GM18873 (cell line): Measurements from ENCODE around the gene ANP32A.
"Not testable (repeated sequence)": the region's sequence is repeated elsewhere in the genome, so short reads cannot be mapped to it uniquely, and the experiment has no call there.

ENCODE experiments used
- ATAC-seq: cut with Tn5 transposase; IDR thresholded peaks from one replicate; pipeline ENCODE4 v1.9.1; 2021; ENCODE audit warnings: mild to moderate bottlenecking, moderate library complexity, moderate number of reproducible peaks; ENCODE audit not compliant: unreplicated experiment, low FRiP score

ANP32A gene

DNA sequence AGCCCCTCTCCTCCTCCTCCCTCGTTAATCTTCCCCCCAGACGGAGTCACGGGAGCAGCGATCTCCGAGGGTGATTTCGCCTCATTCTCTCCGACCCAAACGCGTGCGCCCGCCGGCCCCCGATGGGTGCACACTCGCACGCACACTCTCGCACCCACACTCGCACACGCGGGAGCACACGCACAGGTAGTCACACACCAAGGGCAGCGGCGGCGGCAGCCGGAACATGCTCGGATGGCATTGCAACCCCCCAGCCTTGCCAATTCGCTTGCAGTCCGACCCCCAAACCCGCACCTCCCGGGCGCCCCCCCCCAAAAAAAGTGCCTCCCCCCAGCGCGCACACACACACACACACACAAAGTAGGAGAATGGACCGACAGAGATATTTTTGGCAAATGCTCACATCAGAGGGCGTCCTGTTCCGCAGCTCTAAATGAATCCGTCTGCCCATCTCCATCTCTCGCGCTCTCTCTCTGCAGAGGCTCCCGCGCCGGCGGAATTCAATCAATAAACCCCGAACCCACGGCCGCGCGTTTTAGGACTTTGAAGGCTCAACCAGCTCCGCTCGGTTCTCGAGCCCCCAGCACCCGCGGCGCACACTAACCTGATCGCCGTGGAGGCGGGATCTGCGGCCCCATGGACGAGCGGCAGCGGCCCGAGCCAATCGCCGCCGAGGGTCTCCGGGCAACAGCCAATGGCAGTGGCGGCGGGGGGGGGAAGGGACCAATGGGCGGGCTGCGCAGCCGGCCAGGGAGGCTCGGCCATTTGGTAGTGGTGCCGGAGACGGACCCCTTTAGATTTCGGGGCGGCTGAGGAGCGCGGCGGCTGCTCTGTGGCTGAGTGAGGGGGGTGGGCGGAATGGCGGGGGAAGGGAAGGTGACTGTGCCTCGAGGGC, at the start of gene ANP32A:
TSS of gene ANP32A (minus strand) at position 601 of the 895 bp plus-strand sequence. CDS start at position 457, 144 bp downstream.
- ATAC-seq, result peak; percentile 44

DNA sequence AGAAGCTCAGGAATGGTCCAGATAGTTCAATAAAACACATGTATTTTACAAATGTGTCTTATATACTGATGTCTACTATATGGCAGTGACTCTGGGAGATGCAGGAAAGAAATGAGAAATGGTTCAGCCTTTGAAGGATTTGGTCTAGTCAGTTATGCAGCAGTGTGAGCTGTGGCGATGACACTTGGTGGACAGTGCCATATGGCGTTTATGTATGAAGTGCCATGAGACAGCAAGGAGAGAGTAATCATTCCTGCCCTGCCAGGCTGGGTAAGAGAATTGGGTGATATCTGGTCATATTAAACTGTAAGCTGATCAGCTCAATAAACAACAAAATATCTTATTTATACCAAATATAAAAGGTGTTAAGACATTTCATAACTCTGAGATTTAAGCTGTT, 47.6 kb upstream of the ANP32A start:
- no peak for ATAC-seq

DNA sequence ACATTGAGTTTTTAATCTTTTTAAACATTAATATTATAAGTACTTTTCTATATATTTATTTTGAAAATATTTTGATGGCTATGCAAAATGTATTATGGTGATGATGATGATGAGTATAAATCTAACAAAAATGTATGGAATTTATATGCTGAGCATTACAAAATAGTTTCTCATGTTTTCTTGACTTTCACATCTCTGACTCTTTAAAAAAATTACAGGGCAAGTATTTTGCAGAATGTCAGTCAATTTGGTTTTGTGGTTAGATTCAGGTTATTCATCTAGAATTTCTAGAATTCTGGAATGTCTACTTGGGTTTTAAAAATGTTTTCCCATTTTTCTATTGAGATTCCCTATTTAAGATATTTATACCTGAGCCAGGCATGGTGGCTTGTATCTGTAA, 41.7 kb upstream of the ANP32A start:
- no peak for ATAC-seq

DNA sequence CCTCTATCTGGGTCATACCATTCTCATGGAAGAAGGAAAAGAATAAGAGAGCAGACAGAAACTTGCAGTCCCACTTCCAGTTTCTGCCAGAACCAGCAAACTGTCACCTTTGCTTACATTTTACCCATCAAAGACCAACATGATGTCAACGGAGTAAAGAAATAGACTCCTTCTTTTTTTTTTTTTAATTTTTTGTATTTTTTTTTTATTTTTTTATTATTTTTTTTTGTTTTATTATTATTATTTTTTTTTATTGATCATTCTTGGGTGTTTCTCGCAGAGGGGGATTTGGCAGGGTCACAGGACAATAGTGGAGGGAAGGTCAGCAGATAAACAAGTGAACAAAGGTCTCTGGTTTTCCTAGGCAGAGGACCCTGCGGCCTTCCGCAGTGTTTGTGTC, 38.0 kb upstream of the ANP32A start:
- ATAC-seq, result not testable (repeated sequence)

DNA sequence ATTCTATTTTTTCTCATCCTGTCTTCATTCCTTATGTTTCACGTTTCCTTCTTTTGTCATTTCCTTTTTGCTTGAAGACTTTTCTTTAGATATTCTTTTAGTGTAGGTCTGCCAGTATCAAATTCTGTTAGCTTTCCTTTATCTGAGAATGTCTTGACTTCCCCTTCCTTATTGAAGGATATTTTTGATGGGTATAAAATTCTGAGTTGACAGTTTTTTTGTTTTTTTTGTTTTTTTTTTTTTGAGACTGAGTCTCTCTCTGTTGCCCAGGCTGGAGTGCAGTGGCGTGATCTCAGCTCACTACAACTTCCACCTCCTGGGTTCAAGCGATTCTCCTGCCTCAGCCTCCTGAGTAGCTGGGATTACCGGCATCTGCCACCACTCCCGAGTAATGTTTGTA, 36.7 kb upstream of the ANP32A start:
- ATAC-seq, result not testable (repeated sequence)

DNA sequence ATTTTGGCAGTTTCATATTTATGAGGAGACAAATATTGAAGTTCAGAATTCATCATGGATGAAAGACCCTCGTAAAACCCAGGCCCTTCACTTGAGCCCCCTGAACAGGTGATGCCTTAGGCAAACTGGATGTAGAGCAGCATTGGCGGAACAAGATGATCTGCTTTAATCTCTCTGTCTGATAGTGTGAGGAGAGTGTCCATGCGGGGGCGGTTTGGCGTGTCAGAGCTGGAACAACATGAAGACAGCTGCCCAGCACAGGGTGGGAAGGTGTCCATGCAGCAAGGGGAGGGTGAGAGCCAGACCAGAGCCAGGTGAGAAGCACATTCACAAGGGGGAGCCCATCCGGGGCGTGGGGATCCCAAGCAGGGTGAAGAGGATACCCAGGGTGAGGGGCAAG, 31.8 kb upstream of the ANP32A start:
- ATAC-seq, result no peak

DNA sequence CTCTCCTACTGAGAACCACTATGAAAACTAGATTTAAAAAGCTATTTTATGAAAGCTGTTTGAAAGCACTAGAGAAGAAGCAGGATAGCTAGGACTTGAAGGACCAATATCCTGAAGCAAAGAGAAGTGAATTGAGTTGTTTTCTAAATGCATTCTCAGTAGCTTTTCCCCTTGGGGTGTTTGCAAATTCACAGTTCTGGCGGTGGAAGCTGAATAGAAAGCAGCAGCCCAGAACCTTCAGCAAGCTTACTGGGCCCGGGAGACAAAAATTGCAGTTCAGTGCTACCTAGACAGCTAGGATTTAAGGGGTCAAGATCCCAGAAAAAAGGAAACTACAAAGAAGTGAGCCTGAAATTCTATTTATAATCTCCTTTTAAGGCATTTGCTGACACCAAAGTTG, 31.3 kb upstream of the ANP32A start:
- ATAC-seq, result no peak

DNA sequence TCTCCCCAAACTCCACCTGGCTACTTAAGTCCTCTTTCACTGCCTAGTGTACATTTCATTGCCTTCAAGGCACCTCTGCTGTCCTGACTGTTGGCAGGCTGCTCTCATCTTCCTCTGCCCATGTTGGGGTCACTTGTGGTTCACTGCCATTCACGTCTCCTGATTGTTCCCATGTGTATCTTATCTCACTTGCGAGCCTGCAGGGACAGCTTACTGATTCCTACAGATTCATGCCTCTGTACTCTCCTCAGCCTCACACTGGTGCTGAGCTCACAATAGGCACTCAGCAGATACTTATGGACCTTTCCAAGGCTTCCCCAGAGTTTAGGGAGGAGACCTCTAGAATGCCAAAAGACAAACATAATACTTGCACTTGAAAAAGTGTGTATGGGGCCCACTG, 28.8 kb upstream of the ANP32A start:
- ATAC-seq, result no peak

DNA sequence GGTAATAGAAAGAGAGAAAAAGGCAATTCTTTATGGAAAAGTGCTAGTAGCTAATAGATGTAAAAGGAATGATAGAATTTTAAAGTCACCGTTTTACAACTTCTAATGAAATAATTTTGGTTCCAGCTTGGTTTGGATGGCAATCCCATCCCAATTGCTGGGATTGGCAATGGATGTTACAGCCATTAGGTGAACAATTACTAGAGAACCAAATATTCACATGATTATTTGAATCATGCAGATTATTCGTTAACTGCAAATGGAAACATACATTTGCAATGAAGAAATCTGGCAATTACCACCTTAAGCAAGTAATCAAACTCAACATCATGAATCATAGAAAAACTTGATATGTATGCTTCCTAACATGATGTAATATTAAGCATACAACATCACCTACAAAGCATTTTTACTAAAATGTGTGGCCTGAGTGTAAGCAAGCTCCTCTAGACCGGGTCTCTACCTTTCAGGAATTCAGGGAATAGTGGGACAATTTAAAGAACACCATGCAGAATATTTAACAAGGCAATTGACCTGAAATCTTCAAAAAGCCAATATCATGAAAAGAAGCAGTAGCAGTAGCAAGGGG, 26.2 kb upstream of the ANP32A start:
- ATAC-seq, result no peak

DNA sequence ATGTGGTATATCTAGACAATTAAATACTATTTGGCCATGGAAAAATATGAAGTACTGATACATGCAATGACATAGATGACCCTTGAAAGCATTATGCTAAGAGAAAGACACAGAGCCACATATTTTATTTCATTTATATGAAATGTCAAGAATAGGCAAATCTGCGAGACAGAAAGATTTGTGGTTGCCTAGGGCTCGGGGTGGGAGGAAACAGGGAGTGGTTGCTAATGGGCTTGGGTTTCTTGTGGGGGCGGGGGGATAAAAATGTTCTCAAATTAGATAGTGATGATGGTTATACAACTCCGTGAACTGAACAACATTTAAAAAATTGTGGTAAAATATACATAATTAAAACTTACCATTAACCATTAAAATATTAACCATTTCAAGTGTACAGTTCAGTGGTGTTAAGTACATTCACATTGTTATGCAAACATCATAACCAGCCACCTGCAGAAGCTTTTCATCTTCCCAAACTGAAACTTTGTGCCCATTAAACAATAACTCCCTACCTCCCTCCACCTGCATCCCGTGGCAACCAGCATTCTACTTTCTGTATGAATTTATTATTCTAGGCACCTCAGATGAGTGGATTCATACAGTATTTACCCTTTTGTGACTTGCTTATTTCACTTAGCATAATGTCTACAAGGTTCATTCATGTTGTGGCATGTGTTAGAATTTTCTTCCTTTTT, 24.3 kb upstream of the ANP32A start:
- ATAC-seq, result no peak

DNA sequence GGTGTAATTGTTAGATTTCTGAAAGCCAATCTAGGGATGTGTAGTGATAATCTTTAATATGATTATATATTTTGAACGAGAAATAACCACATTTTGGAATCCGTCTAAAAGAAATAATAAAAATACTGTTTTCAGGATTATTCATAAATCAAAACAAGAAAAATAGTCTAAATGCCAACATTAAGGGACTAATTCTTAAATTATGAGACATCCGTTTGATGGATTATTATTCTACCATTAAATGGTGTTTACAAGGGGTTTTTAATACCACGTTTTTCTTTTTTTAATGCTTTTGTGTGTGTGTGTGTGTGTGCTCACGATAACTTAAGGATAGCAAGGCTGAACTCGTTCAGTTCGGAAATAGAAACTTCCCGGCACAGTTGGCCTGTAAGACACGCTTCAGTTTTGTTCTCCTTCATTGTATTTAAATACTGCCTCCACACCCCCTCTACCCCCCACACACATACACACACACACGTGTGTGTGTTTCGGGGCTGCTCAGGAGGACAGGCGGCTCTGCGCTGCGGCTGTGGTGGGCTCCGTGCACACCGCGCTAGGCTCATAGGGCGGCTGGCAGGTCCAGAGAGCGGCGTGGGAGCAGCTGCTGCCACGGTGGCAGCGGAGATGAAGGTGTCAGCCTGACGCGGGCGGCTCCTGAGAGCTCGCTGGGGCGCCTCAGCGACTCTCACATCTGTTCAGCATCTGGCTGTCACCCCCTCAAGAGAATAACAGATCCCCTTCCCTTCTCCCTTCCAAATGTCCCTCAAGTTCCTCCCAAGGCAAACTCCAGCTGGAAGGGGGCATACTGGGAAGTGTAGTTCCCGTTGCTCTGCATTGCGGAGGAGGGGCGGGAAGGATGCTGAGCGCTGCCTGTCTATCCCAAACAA, 23.0 kb upstream of the ANP32A start:
- no peak for ATAC-seq

DNA sequence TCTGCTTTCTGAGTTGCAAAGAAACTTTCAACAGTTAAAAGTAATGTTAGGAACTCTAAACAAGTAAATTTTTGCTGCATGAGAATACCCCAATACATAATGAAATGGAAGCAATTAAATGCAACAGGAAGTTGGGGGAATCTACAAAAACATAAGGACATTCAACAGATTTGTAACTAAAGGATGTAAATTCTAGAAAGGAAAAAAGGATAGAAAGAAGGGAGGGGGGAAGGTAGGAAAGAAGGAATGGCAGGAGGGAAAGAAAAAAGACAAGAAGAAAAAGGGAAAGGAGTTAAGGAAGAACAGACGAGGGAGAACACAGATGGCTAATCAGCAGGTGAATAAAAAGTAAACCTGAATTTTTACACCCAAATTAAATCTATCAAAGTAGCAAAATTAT, 22.3 kb upstream of the ANP32A start:
- ATAC-seq, result no peak

DNA sequence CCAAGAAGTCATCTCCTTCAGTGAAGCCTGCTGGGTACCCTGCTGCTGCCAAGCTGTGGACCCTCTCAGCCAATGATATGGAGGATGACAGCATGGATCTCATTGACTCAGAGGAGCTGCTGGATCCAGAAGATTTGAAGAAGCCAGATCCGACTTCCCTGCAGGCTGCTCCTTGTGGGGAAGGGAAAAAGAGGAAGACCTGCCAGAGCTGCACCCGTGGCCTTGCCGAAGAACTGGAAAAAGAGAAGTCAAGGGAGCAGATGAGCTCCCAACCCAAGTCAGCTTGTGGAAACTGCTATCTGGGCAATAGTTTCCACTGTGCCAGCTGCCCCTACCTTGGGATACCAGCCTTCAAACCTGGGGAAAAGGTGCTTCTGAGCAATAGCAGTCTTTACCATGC, 13.7 kb upstream of the ANP32A start:
- no peak for ATAC-seq

DNA sequence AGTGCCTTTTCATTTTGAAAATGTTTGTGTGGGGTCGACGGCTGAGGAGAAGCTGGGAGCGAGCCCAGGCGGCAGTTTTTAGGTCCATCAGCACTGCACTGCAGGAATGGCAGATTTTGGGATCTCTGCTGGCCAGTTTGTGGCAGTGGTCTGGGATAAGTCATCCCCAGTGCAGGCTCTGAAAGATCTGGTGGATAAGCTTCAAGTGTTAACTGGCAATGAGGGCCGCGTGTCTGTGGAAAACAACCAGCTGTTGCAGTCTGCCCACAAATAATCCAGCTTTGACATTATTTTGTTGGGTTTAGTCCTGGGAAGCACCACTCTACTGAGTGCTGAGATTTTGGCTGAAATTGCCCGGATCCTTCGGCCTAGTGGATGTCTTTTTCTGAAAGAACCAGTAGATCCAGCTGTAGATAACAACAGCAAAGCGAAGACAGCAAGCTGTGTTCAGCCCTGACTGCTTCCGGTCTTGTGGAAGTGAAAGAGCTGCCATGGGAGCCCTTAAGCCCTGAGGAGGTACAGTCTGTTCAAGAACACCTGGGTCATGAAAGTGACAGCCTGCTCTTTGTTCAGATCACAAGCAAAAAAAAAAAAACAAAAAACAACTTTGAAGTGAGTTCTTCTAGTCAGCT, 13.1 kb upstream of the ANP32A start:
- ATAC-seq, result no peak

DNA sequence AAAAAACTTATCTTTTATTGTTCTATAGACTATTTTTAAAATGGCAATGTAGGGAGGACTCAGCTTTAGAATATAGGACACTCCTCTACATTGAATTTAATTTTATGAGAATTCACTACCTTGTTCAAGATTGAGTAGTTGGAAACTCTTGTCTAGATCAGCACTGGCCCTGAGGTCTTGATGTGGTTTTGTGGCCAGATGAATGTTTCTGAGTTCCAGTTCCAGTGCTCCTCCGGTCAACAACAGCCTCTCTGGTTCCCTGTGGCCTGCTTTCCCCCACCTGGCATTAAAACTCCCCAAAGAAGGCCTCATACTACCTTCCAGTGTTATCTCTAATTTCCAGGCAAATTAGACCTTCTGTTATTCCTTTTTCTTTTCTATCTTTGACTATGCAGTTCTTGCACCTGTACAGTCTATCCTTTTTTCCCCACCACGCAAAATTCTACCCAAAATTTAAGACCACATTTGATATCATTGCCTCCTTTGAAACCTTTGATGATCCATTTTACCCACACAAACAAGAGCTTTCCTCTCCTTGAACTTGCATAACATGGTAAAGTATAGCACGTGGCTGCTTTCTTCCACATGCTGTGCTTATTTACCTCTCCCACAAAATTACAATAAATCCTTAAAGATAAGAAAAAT, 9.6 kb upstream of the ANP32A start:
- no peak for ATAC-seq

DNA sequence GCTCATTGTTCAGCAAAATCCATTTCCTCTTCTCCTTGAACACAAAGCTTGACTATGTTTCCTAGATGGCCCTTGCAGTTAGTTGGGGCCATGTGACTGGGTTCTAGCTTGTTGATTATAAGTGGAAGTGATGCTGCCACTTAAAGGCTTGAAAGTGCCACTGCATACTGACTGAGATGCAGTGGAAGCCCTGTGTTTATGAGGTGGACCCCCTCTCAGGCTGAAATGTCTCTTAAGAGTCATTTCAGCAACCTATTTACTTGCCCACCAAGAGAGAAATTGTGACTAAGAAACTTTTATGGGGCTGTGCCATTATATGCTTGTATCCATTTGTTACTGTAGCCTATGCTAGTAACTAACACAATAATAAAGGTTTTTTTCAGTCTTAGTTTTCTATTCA, 8.4 kb upstream of the ANP32A start:
- no peak for ATAC-seq

DNA sequence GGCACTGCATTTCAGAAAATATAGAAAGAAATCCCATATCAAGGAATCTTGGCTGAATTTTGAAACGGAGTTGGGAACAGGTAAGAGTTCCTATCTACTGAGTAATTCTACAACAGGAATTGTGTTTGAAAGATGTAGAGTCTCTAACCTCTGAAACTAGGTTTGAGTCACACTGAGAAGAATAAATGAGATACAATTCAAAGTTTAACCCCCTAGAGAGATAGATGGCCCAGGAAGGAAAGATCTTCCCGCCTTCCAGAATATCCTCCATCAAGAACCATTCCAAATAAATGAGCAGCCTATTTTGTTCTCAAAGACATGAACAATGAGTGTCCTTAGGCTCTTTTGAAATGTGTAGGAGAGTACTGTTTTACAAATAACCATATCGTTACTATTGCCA, 2.9 kb upstream of the ANP32A start:
- ATAC-seq, result no peak

DNA sequence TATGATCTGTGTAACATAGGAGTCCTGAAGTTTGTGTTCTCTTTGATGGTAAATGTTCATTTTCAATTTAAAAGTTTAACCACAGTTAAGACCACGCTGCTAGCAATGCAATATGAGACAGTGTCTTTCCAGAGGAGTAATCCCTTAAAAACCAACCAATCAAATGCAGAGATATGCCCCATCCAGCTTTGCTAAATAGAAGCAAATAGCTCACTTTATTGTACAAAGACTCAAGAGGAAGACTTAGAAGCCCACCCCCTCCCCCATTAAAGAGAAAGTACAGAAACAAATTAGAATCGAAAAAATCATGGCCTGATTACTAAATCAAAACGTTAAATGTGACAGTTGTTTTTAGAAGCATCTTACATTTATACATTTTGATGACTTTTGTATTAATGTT, 2.1 kb upstream of the ANP32A start:
- ATAC-seq, result no peak

DNA sequence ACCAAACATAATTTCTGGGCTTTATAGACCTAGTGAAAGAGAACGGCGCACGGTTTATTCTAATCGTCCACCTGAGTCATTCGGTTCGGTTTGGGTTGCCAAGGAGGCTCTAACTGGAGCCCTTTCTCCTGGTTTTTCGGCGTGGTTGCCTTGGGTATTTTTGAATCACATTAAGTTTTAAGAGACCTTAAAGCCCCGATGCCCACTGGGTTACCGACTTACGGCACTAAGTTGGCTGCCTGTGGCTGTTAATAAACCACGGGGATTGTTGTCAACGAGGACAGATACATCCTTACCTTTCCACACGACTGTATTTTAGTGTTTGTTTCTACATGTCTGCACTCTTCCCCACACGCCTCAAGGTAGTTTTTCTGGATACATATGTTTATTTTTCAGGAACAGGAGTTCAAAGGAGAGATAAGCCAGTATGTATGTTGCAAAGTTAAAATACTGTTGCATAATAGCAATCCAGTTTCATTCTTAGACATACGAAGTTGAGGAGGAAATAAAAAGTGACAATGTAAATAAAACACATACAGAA, 1.2 kb upstream of the ANP32A start:
- no peak for ATAC-seq
